ENCODE data around the gene FAM50A. TPM values are rescaled to one million over a fixed set of nuclear protein-coding genes. Genes with fewer than 3 reads are reported as not detected.

FAM50A gene
- total RNA-seq, 1 donor from 2014 or later = 65.3 TPM

DNA sequence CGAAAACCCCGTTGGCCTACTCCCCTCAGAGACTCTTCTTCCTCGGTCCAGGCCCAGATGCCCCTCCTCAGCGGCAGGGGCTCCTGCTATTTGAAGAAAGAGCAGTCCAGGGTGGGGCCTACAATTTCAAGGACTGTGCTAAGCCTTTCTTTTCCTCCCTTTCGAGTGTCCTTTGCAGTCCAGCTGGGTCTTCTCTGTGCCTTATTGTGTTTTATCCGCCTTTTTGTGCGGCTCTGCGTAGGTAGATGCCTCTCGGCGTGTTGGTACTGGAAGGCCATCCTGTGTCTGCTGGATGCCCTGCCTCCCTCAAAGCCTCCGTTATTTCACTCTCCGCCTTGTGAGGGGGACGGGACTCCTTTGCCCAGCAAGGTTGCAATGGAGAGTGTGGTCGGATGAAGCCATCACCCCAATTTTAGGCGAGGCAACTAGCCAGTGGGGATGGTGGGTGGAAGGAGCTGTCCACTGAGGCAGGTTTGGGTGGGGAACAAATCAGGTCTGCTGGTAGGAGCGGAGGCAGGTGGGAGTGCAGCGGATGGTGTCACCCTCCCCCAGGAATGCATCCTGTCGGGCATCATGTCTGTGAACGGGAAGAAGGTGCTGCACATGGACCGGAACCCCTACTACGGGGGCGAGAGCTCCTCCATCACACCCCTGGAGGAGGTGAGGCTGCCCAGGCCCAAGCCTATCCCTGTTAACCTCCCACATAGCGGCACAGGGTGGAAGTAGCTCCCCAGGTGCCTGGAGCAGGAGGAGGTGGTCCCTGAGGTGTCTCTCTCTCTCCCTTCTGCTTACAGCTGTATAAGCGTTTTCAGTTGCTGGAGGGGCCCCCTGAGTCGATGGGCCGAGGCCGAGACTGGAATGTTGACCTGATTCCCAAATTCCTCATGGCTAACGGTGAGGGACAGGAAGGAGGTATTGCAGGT, 5.7 kb upstream of the FAM50A start:
- intact Hi-C loops (cut with micrococcal nuclease) = loop anchor here (2.0 to 5.0 kb wide), 2 partner anchors 41 to 67 kb away; partner anchors contain the start of gene RPL10

- intact Hi-C loops (cut with micrococcal nuclease) = loop anchor here (5.0 kb wide), 2 partner anchors 37 to 43 kb away; partner anchors contain the start of genes LAGE3 and RPL10
Observed at GRCh38 chrX:154439841-154440240, 4.1 kb upstream of the FAM50A start.

- intact Hi-C loops (cut with micrococcal nuclease) = loop anchor here (5.0 kb wide), 1 partner anchor 37 kb away; the partner anchor contains the start of gene LAGE3
Observed at GRCh38 chrX:154440623-154441357, 3.2 kb upstream of the FAM50A start.

- intact Hi-C loops (cut with micrococcal nuclease) = loop anchor here (5.0 kb wide), 1 partner anchor 36 kb away; the partner anchor contains the start of gene LAGE3
Observed at GRCh38 chrX:154441564-154441963, 2.4 kb upstream of the FAM50A start.

- intact Hi-C loops (cut with micrococcal nuclease) = loop anchor here (5.0 kb wide), 1 partner anchor 35 kb away; the partner anchor contains the start of gene LAGE3
Observed at GRCh38 chrX:154441984-154442707, 1.8 kb upstream of the FAM50A start.

GRCh38 chrX:154443479-154443910, 446 bp upstream of the FAM50A start:
- intact Hi-C loops (cut with micrococcal nuclease) = loop anchor here (5.0 kb wide), 1 partner anchor 34 kb away; the partner anchor contains the start of gene LAGE3

- intact Hi-C loops (cut with micrococcal nuclease) = loop anchor here (5.0 kb wide), 1 partner anchor 32 kb away; the partner anchor contains the start of gene LAGE3
Observed at GRCh38 chrX:154444755-154445246, 860 bp downstream of the FAM50A start.

DNA sequence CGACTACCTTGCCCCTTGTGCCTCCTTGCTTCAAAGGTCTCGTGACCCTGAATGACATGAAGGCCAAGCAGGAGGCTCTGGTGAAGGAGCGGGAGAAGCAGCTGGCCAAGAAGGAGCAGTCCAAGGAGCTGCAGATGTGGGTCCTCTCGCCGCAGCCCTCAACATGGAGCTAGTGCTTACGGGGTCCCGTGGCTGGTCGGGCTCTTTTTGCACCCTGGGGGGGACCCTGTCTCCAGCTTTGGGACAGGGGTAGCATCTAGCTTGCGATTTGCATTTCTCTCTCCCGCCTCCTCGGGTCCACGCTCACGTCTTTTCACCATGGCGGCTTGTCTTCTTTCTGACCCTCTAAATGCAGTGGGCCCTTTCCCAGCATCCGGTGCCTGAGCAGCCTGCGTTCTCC, 1.8 kb downstream of the FAM50A start:
- intact Hi-C loops (cut with micrococcal nuclease) = no loop called here

DNA sequence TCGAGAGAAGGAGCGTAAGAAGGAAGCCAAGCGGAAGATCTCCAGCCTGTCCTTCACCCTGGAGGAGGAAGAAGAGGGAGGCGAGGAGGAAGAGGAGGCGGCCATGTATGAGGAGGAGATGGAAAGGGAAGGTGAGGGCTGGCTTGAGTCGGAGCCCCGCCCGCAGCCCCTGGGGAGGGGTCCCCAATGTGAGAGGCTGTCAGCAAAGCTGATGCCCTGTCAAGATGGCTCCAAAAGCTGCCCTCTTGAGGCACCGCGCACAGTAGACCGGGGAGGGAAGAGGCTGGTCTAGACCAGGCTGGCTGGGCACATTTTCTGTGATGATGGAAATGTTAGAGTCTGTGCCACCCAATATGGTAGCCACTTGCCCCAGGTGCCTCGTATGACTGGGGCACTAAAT, 2.5 kb downstream of the FAM50A start:
- intact Hi-C loops (cut with micrococcal nuclease) = no loop called here

DNA sequence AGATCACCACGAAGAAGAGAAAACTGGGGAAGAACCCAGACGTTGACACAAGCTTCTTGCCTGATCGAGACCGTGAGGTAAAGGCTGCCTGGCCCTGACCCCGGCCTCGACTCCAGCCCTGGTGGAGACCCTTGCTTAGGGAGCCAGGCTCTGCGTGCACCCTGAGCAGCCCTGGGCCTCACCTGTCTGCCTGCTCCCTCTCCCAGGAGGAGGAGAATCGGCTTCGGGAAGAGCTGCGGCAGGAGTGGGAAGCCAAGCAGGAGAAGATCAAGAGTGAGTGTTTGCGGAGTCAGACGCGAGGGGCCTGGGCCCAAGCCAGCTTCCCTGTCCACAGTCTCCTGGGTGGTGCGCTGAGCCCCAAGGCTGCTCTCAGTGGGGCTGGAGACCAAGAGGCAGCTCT, 4.5 kb downstream of the FAM50A start:
- intact Hi-C loops (cut with micrococcal nuclease) = no loop called here

- intact Hi-C loops (cut with micrococcal nuclease) = no loop called here
Observed at GRCh38 chrX:154449618-154450017, 5.7 kb downstream of the FAM50A start.

- intact Hi-C loops (cut with micrococcal nuclease) = no loop called here
Observed at GRCh38 chrX:154450312-154450711, 6.4 kb downstream of the FAM50A start.

DNA sequence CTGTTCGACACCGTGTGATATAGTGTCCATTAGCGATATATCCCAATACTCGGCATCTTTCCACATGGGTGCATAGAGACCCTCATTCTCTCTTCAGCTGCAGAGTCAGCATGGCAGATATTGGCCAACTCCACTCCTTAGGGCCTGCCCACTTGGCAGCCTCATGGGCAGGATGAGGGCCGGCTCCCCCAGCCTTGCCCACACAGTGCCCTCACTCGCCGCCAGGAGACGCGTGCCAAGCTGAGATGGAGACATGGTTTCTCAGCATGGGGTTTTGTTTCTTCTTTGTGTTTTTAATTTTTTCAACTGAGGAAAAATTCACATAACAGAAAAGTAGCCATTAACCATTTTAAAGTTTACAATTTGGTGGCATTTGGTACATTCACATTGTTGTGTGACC, 8.9 kb downstream of the FAM50A start:
- intact Hi-C loops (cut with micrococcal nuclease) = no loop called here

GRCh38 chrX:154457491-154458115, 13.7 kb downstream of the FAM50A start:
- intact Hi-C loops (cut with micrococcal nuclease) = loop anchor here (2.0 kb wide), 2 partner anchors 29 to 33 kb away; partner anchors contain the start of genes ATP6AP1 and SLC10A3

GRCh38 chrX:154458116-154458953, 14.4 kb downstream of the FAM50A start, which contains the start of gene PLXNA3:
Gene PLXNA3, plus strand, starts transcription at chrX:154458281. Its CDS starts 1,903 bp downstream, at chrX:154460184.
- intact Hi-C loops (cut with micrococcal nuclease) = loop anchor here (2.0 kb wide), 2 partner anchors 30 to 32 kb away; partner anchors contain the start of genes ATP6AP1 and SLC10A3

GRCh38 chrX:154458954-154459778, 15.2 kb downstream of the FAM50A start:
- intact Hi-C loops (cut with micrococcal nuclease) = loop anchor here (2.0 kb wide), 2 partner anchors 30 to 32 kb away; partner anchors contain the start of genes ATP6AP1 and SLC10A3

DNA sequence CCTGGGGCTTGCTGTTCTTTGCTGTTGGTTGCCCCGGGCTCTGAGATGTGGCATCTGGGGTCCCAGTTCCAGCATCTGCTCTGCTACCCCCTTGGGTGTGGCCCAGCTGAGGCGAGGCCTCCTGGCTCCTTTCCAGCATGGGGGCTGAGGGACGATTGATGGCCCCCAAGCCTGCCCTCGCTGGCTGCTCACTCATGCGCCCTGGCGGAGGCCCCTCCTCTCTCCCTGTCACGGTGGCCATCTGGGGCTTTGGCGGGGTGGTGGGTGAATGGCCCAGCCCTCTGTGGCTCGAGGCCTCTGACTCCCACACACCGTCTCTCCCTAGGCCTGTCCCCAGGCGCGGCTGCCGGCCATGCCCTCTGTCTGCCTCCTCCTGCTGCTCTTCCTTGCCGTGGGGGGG, 15.9 kb downstream of the FAM50A start:
- intact Hi-C loops (cut with micrococcal nuclease) = loop anchor here (2.0 kb wide), 2 partner anchors 31 kb away; partner anchors contain the start of genes ATP6AP1 and SLC10A3

DNA sequence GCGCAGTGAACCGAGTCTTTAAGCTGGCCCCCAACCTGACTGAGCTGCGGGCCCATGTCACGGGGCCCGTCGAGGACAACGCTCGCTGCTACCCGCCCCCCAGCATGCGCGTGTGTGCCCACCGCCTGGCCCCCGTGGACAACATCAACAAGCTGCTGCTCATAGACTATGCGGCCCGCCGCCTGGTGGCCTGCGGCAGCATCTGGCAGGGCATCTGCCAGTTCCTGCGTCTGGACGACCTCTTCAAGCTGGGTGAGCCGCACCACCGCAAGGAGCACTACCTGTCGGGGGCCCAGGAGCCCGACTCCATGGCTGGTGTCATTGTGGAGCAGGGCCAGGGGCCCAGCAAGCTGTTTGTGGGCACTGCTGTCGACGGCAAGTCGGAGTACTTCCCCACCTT, 16.4 kb downstream of the FAM50A start:
- intact Hi-C loops (cut with micrococcal nuclease) = no loop called here
